Common myeloid progenitor, CD34-positive (primary cell): ENCODE measurements around the gene ZBTB7C.

Source experiments
- CTCF ChIA-PET: fragments of 350-600 bp; sonication (Branson Sonifier 250); formaldehyde crosslinking; loops from one replicate; lab custom pipeline; 2021; ENCODE audit warnings: antibody characterized with exemption; lab: Charles Lee
- POLR2A ChIA-PET: fragments of 350-600 bp; sonication (Branson Sonifier 250); formaldehyde crosslinking; loops from one replicate; lab custom pipeline; 2021; ENCODE audit warnings: antibody characterized with exemption; lab: Charles Lee
- DNase-seq, 3 donors: peaks; one replicate each; pipeline versions ENCODE4 v3.0.0 to v3.0.0-alpha.2; 2013
- H3K27ac ChIP-seq, 2 experiments: 1 replicate in 1 of 2; 2 replicates in 1 of 2; pipeline ENCODE4 v1.7.0; 2013; ENCODE audit warnings: inconsistent platforms in 2 of 2, low read length in 2 of 2, mild to moderate bottlenecking in 2 of 2, low read depth in 1 of 2, moderate library complexity in 1 of 2; ENCODE audit not compliant: severe bottlenecking in 2 of 2, insufficient read depth in 1 of 2, poor library complexity in 1 of 2
- H3K27me3 ChIP-seq, 5 experiments: replicated peaks in 2 of 5; 1 replicate in 3 of 5; 2 replicates in 2 of 5; pipeline versions ENCODE4 v1.6.1 to v1.7.0; 2013; ENCODE audit warnings: low read length in 4 of 5, mild to moderate bottlenecking in 2 of 5, moderate library complexity in 2 of 5, inconsistent platforms in 1 of 5; ENCODE audit not compliant: insufficient read depth in 5 of 5, control insufficient read depth in 4 of 5
- H3K36me3 ChIP-seq, 4 experiments: 1 replicate in 2 of 4; 2 replicates in 2 of 4; pipeline versions ENCODE4 v1.6.1 to v1.7.0; 2013; ENCODE audit warnings: low read length in 3 of 4, control low read depth in 1 of 4, mild to moderate bottlenecking in 1 of 4; ENCODE audit not compliant: control insufficient read depth in 4 of 4, insufficient read depth in 4 of 4
- H3K4me1 ChIP-seq, 4 experiments: 1 replicate in 3 of 4; 2 replicates in 1 of 4; pipeline versions ENCODE4 v1.6.1 to v1.7.1; 2013; ENCODE audit warnings: low read length in 3 of 4, mild to moderate bottlenecking in 3 of 4, control low read depth in 1 of 4, inconsistent platforms in 1 of 4, moderate library complexity in 1 of 4; ENCODE audit not compliant: control insufficient read depth in 4 of 4, insufficient read depth in 4 of 4; ENCODE audit errors: control extremely low read depth in 1 of 4
- H3K4me3 ChIP-seq, 7 experiments: 1 replicate in 4 of 7; 2 replicates in 3 of 7; pipeline versions ENCODE4 v1.5.1 to v1.7.0; 2013; ENCODE audit warnings: mild to moderate bottlenecking in 7 of 7, low read length in 6 of 7, moderate library complexity in 6 of 7, inconsistent platforms in 2 of 7, low read depth in 2 of 7, control low read depth in 1 of 7; ENCODE audit not compliant: insufficient read depth in 4 of 7, control insufficient read depth in 1 of 7; ENCODE audit errors: extremely low read depth in 1 of 7
- H3K9me3 ChIP-seq, 5 experiments: 1 replicate in 4 of 5; 2 replicates in 1 of 5; pipeline versions ENCODE4 v1.6.1 to v1.7.1; 2013; ENCODE audit warnings: low read length in 4 of 5, mild to moderate bottlenecking in 2 of 5, inconsistent platforms in 1 of 5, low read depth in 1 of 5, moderate library complexity in 1 of 5; ENCODE audit not compliant: control insufficient read depth in 4 of 5, insufficient read depth in 2 of 5; ENCODE audit errors: control extremely low read depth in 1 of 5
- WGBS: methylation state at CpG from one replicate; pipeline ENCODE4 v1.1.5; 2013; ENCODE audit not compliant: insufficient coverage; 5-methylcytosine and 5-hydroxymethylcytosine counted together

ZBTB7C gene

DNA sequence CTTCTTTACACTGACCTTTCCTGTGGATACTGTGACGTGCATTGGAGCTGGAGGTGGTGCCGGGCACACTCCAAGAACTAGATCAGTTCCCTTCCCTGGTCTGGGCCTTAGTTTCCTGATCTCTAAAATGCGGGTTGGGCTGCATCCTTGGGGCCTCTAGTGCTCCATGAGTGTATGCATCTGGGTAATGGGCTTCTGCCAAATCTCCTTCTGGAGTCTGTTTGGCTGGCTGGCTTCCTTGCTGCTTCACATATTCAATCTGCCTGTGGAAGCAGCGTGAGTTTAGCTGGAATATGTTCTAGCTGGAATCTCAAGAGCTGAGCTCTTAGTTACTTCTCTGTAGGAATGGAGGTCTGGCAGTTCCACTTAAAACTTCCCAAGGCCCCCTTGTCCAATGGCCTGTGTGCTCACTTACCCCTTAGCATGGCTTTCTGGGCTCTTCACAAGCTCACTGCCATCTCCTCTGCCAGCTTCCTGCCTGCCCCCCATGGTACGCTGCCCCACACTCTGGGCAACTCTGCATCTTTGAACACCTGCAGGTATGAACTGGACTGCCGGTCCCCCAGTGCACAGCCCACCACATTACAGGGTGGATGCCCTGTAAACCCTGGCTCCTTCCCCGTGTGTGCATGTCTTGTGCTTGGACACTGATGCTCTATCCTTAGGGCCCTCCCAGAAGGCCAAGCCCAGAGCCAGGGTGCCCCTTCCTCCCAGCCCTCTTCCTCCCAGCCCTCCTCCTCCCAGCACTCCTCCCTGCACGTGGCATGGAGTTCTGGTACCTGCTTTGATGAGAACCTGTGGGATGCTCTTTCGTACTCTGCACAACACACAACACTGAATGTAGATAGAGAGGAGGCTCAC is 375.2 kb downstream of the ZBTB7C start:
- no peaks in the 10 kb centered on the region for H3K36me3 ChIP-seq
- H3K4me3 ChIP-seq: no peak overlapping the region
- POLR2A ChIA-PET: no interaction called here
- no peak overlapping the region for H3K27ac ChIP-seq
- peaks cover 0 to 2% (median 0%) of the 10 kb centered on the region in 5 experiments for H3K27me3 ChIP-seq
- H3K4me1 ChIP-seq: no peaks in the 10 kb centered on the region
- CTCF ChIA-PET: interaction anchor here (1.4 to 6.7 kb wide), 3 partner anchors 26 to 413 kb away, joined by 5 to 53 read pairs (median 5); no protein-coding TSS in a partner anchor
- DNase-seq: no peak
- H3K9me3 ChIP-seq: no peaks in the 10 kb centered on the region
- 97% methylated on average over 8 of the region's 9 CpGs for WGBS

DNA sequence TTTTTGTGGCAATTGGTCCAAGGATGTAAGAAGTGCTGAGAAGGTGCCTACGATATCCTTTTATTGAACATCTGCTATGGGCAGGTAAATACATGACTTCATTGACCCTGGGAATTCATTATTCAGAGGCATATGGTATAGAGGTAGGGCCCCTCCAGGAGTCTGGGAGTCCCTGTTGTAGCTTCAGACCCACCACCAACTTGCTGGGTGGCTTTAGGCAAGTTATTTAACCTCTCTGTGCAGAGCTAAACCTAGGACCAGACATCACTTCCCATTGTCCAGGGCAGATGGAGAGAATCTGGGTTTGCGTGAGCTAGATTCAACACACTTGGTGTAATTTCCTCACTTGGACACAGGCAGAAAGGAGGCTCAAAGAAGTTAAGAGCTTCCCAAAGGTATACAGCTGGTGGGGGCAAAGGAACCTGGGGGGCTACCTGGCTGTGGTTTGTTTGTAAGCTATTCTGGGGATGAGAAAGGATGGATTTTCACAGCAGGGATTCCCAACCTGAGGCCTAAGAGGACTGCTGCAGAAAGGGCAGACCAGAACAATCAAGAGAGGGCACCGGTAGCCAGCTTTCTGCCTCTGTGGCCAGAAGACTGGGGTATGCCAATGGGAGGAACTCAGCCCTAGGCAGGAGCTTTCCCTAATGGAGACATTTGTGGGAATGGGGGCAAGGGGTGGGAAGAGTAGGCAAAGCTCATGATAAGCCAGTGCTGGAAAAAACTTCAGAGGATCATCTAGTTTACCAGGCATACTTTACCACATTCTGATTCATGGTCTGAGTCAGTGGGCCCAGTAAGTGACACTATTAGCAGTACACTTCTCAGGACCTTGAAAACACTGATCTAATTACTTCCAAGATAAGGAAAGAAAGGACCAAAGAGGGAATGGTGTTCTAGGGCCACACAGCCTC is 376.1 kb downstream of the ZBTB7C start:
- DNase-seq: no peak
- CTCF ChIA-PET: interaction anchor here (0.7 to 6.7 kb wide), 4 partner anchors 26 to 462 kb away, joined by 5 to 53 read pairs (median 5); no protein-coding TSS in a partner anchor

DNA sequence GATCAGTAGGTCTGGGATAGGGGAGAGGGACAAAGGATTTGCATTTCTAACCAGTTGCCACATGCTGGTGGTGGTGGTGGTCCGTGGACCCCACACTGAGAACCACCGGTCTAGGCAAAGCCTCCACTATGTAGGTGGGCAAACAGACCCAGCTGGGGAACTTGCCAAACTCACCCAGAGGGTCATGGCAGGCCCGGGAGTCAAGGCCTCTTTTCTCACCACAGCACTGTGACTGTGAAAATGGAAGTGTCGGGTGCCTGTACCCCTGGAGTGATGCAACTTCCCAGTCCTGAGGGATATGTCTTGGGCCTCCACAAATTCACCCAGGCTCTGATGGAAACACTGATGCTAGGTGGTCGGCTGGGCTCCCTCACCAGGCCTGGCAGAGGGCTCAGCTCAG is 377.5 kb downstream of the ZBTB7C start:
- H3K27me3 ChIP-seq: peaks cover 0 to 2% (median 0%) of the 10 kb centered on the region in 5 experiments
- ChIA-PET CTCF (interaction anchor here (0.9 to 6.7 kb wide), 8 partner anchors 8 to 583 kb away, joined by 3 to 53 read pairs (median 4); no protein-coding TSS in a partner anchor), POLR2A (no interaction called here)
- no peaks in the 10 kb centered on the region for H3K36me3 ChIP-seq
- H3K4me3 ChIP-seq: no peak overlapping the region
- WGBS: 96% methylated on average over 4 of the region's 5 CpGs
- H3K9me3 ChIP-seq: no peaks in the 10 kb centered on the region
- no peak overlapping the region for H3K27ac ChIP-seq
- peaks cover 0 to 8% (median 4%) of the 10 kb centered on the region in 4 experiments for H3K4me1 ChIP-seq
- no peak for DNase-seq

More for the DNA sequence above, 376.1 kb downstream of the ZBTB7C start:
- POLR2A ChIA-PET: no interaction called here
- H3K36me3 ChIP-seq: no peaks in the 10 kb centered on the region
- no peaks in the 10 kb centered on the region for H3K4me1 ChIP-seq
- 100% methylated on average over 1 of the region's 3 CpGs for WGBS
- no peaks in the 10 kb centered on the region for H3K9me3 ChIP-seq
- no peak overlapping the region for H3K27ac ChIP-seq
- no peak overlapping the region for H3K4me3 ChIP-seq
- H3K27me3 ChIP-seq: peaks cover 0 to 2% (median 0%) of the 10 kb centered on the region in 5 experiments

DNA sequence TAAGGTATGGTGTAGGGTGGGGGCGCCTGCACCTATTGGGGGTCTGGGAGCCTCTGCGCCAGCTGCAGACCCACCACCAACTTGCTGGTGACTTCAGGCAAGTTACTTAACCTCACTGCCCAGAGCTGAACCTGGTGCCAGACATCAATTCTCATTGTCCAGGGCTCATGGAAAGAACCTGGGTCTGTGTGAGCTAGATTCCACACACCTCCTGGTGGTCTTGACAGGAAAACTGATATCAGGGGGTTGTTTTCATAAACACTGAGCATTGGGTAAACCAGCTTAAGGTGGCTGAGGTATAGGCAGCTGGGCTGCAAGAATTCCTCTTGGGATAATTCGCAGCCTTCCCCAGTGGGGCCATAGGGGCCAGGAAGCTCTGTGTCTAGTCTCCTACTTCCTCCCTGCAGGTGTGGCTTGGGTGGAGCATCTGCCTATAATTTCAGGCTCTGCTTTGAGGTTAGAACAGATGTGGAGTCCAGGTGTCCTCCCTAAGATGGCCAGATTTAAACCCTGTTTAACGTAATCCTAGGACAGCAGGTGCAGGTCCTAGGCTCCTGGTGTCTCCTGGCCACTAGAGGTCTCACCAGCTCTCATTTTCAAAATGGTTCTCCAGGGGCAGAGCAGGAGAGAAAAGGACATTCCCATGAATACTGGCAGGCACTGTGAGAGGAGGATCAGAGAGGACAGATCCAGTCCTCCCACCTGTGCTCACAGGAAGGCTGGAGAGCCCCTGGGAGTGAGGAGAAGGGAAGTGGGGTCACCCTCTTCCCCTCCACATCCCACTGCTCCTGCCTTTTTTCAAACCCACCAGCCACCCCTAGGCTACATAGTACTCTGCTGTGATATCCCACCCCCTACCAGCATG is 378.3 kb downstream of the ZBTB7C start:
- 71% methylated on average over 3 of the region's 4 CpGs for WGBS
- ChIA-PET POLR2A (interaction anchor here (0.6 kb wide), 1 partner anchor 494 kb away, joined by 3 read pairs; no protein-coding TSS in a partner anchor), CTCF (interaction anchor here (0.9 to 6.7 kb wide), 11 partner anchors 9 to 584 kb away, joined by 3 to 53 read pairs (median 4); no protein-coding TSS in a partner anchor)
- H3K36me3 ChIP-seq: no peaks in the 10 kb centered on the region
- peak in 2 of 3 donors; percentile 13 to 22 for DNase-seq
- H3K4me1 ChIP-seq: peaks cover 0 to 8% (median 4%) of the 10 kb centered on the region in 4 experiments
- H3K9me3 ChIP-seq: no peaks in the 10 kb centered on the region
- no peak overlapping the region for H3K27ac ChIP-seq
- peaks cover 0 to 2% (median 0%) of the 10 kb centered on the region in 5 experiments for H3K27me3 ChIP-seq
- H3K4me3 ChIP-seq: no peak overlapping the region

DNA sequence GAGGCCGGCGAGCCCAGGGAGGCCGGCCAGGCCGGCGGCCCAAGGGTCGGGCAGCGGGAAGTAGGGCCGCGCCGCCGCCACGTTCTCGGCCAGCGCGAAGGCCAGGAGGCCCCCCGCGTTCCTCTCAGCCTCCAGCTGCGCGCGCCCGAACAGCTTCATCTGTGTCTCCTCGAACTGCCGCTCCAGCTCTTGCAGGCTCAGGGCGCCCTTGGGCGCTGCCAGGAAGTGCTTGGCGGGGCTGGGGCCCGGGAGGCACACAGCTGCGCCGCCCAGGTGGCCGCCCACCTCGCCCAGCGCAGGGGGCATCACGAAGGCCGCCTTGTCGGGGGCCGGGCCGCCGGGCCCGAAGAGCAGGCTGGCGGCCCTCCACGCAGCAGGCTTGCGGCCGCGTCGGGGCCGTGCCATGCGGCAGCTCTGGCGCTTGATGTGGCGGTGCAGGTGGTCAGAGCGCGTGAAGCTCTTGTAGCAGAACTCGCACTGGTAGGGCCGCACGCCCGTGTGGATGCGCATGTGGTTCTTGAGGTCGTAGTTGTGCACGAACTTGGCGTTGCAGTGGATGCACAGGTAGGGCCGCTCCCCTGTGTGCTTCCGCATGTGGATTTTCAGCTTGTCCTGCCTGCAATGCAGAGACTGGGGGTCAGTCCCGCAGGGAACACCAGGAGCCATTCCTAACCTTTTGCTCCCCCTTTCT is 379.7 kb downstream of the ZBTB7C start:
- CTCF ChIA-PET: interaction anchor here (1.1 to 6.7 kb wide), 5 partner anchors 8 to 432 kb away, joined by 3 to 53 read pairs (median 3); no protein-coding TSS in a partner anchor
- POLR2A ChIA-PET: no interaction called here
- Histone ChIP-seq H3K4me3 (no peak overlapping the region), H3K4me1 (peaks cover 0 to 8% (median 4%) of the 10 kb centered on the region in 4 experiments), H3K36me3 (no peaks in the 10 kb centered on the region), H3K9me3 (no peaks in the 10 kb centered on the region), H3K27me3 (peaks cover 0 to 2% (median 0%) of the 10 kb centered on the region in 5 experiments), H3K27ac (no peak overlapping the region)
- no peak for DNase-seq
- 97% methylated on average over 45 of the region's 62 CpGs for WGBS
